Loucy (cell line): Measurements from ENCODE around the gene ABCF1.

ENCODE experiments used
- H2AFZ ChIP-seq: fragments of 200-600 bp; sonication (generic); 2 replicates; pipeline ENCODE4 v1.6.0; 2016; ENCODE audit warnings: antibody characterized with exemption, mild to moderate bottlenecking, low read length, moderate library complexity
- H3F3A ChIP-seq: fragments of 200-600 bp; 2 replicates; pipeline ENCODE4 v1.6.0; 2016; ENCODE audit warnings: antibody characterized with exemption, low read depth, mild to moderate bottlenecking
- H3K27me3 ChIP-seq: fragments of 200-600 bp; sonication (generic); 2 replicates; pipeline ENCODE4 v1.6.1; 2014; ENCODE audit warnings: low read length, mild to moderate bottlenecking; ENCODE audit not compliant: insufficient read depth, poor library complexity, severe bottlenecking
- H3K36me3 ChIP-seq: fragments of 200-600 bp; sonication (generic); 2 replicates; pipeline ENCODE4 v1.6.1; 2016; ENCODE audit warnings: low read length; ENCODE audit not compliant: insufficient read depth
- H3K4me1 ChIP-seq: fragments of 200-600 bp; sonication (generic); 2 replicates; pipeline ENCODE4 v1.5.1; 2014; ENCODE audit warnings: low read length, mild to moderate bottlenecking; ENCODE audit not compliant: insufficient read depth, poor library complexity, severe bottlenecking
- H3K4me2 ChIP-seq: fragments of 200-600 bp; sonication (generic); 2 replicates; pipeline ENCODE4 v1.6.0; 2014; ENCODE audit warnings: antibody characterized with exemption, low read length, low read depth, mild to moderate bottlenecking; ENCODE audit not compliant: poor library complexity, severe bottlenecking
- H3K4me3 ChIP-seq: fragments of 200-600 bp; sonication (generic); 2 replicates; pipeline ENCODE4 v1.5.1; 2014; ENCODE audit warnings: low read length, mild to moderate bottlenecking, mixed read lengths; ENCODE audit not compliant: poor library complexity, severe bottlenecking
- H3K79me2 ChIP-seq: fragments of 200-600 bp; sonication (generic); 2 replicates; pipeline ENCODE4 v1.6.1; 2014; ENCODE audit warnings: low read length; ENCODE audit not compliant: insufficient read depth
- H3K9ac ChIP-seq: fragments of 200-600 bp; sonication (generic); 2 replicates; pipeline ENCODE4 v1.6.0; 2014; ENCODE audit warnings: mild to moderate bottlenecking, low read depth, low read length, moderate library complexity; ENCODE audit not compliant: poor library complexity, severe bottlenecking
- H3K9me2 ChIP-seq: fragments of 200-600 bp; sonication (generic); replicated peaks from 2 replicates; pipeline ENCODE4 v1.6.1; 2016; ENCODE audit warnings: low read depth, low read length, mixed read lengths
- H3K9me3 ChIP-seq: fragments of 200-600 bp; sonication (generic); 2 replicates; pipeline ENCODE4 v1.6.1; 2014; ENCODE audit warnings: mild to moderate bottlenecking, antibody characterized with exemption, low read length, low read depth; ENCODE audit not compliant: insufficient read depth
- H4K20me1 ChIP-seq: fragments of 200-600 bp; sonication (generic); 2 replicates; pipeline ENCODE4 v1.6.0; 2014; ENCODE audit warnings: antibody characterized with exemption, low read length, mild to moderate bottlenecking; ENCODE audit not compliant: insufficient read depth, poor library complexity, severe bottlenecking
- EZH2phosphoT487 ChIP-seq: fragments of 200-600 bp; IDR thresholded peaks from 2 replicates; pipeline ENCODE4 v1.6.1; 2018; ENCODE audit warnings: antibody characterized with exemption, mild to moderate bottlenecking, moderate library complexity, borderline replicate concordance
- TF ChIP-seq, protein P1 (sequence below): fragments of 200-600 bp; sonication (generic); conservative IDR thresholded peaks from 2 replicates; pipeline ENCODE4 v1.5.1; 2014; ENCODE audit warnings: mild to moderate bottlenecking, antibody characterized with exemption, low read length

Gene ABCF1

DNA sequence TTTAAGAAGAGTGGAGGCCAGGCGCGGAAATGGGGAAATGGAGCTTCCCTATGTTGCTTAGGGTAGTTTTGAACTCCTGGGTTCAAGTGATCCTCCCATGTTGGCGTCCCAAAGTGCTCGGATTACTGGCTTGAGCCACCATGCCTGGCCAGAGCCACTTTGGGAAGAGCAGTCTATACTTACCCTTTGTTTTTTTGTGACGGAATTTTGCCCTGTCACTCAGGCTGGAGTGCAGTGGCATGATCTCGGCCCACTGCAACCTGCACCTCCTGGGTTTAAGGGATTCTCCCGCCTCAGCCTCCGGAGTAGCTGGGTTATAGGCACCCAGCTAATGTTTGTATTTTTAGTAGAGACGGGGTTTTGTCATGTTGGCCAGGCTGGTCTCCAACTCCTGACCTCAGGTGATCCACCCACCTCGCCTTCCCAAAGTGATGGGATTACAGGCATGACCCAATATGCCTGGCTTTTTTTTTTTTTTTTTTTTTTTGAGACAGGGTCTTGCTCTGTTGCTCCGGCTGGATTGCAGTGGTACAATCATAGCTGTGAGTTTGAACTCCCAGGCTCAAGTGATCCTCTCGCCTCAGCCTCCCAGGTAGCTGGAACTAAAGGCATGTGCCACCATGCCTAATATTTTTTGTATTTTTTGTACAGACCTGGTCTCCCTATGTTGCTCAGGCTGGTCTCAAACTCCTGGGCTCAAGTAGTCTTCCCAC is 27.8 kb downstream of the ABCF1 start:
- Histone ChIP-seq H3K4me1 (no peaks in the 10 kb centered on the region), H3K9me2 (no peaks in the 10 kb centered on the region), H3F3A (peaks cover 5% of the 10 kb centered on the region; the same call in 1 of the 2 replicates), H2AFZ (no peak overlapping the region), H3K9me3 (no peaks in the 10 kb centered on the region), H3K79me2 (no peaks in the 10 kb centered on the region), H3K36me3 (peaks cover 39% of the 10 kb centered on the region; the same call in 1 of the 2 replicates), H3K27me3 (no peaks in the 10 kb centered on the region), H3K4me3 (no peak overlapping the region), H4K20me1 (peaks cover under 1% of the 10 kb centered on the region), H3K9ac (no peak overlapping the region), H3K4me2 (no peak overlapping the region)
- TF ChIP-seq, protein P1, sequence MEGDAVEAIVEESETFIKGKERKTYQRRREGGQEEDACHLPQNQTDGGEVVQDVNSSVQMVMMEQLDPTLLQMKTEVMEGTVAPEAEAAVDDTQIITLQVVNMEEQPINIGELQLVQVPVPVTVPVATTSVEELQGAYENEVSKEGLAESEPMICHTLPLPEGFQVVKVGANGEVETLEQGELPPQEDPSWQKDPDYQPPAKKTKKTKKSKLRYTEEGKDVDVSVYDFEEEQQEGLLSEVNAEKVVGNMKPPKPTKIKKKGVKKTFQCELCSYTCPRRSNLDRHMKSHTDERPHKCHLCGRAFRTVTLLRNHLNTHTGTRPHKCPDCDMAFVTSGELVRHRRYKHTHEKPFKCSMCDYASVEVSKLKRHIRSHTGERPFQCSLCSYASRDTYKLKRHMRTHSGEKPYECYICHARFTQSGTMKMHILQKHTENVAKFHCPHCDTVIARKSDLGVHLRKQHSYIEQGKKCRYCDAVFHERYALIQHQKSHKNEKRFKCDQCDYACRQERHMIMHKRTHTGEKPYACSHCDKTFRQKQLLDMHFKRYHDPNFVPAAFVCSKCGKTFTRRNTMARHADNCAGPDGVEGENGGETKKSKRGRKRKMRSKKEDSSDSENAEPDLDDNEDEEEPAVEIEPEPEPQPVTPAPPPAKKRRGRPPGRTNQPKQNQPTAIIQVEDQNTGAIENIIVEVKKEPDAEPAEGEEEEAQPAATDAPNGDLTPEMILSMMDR = no peak
- no peak for TF ChIP-seq EZH2phosphoT487

DNA sequence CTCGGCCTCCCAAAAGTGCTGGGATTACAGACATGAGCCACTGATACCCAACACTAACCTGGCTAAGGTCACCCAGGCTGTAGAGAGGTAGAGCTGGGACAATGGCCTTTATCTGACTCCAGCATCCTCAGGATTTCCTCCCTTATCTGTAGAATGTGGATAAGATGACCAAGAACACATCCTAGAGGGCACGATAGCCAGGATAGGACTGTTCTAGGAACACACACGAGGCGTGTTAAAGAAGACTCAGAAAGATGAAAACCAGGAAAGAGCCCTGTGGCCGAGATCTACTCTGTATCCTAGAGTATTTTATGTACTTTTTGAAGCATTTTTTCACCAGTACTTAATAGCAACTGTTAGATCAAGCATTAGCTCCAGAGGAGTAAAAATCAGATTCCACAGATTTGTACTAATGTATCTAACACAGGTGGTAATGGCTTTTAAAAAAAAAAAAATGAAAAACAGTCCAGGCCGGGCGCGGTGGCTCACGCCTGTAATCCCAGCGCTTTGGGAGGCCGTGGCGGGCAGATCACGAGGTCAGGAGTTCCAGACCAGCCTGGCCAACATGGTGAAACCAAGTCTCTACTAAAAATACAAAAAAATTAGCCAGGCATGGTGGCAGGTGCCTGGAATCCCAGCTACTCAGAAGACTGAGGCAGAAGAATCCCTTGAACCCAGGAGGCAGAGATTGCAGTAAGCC is 28.5 kb downstream of the ABCF1 start:
- Histone ChIP-seq H2AFZ (no peak overlapping the region), H4K20me1 (no peaks in the 10 kb centered on the region), H3K9me3 (no peaks in the 10 kb centered on the region), H3K4me2 (no peak overlapping the region), H3K4me3 (no peak overlapping the region), H3K27me3 (no peaks in the 10 kb centered on the region), H3K36me3 (peaks cover 46% of the 10 kb centered on the region; the same call in 1 of the 2 replicates), H3F3A (peaks cover 5% of the 10 kb centered on the region; the same call in 1 of the 2 replicates), H3K9me2 (no peaks in the 10 kb centered on the region), H3K9ac (no peak overlapping the region), H3K79me2 (no peaks in the 10 kb centered on the region), H3K4me1 (no peaks in the 10 kb centered on the region)
- TF ChIP-seq EZH2phosphoT487 = no peak
- TF ChIP-seq, protein P1 = no peak

DNA sequence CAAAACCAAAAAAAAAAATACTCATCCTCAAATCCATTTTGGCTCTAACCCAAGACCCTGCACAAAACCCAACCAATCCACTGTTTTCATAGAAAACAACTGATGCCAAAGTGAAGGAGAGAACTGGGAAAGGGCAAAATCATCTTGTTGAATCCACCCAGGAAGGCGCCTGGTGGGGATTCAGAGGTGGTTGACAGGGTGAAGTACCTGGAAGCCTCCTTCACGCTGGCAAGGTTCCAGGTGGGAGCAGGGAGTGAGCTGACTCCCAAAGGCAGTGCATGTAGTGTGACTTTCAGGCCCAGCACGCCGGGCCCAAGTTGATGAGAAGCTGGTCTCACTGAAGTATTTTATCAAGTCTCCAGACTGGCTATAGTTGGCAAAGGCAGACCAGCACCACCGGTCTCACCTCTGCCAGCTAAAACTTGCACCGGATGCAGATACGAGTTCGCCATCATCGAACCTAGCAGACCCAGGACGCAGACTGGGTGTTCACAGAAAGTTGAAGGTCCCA is 29.3 kb downstream of the ABCF1 start:
- Histone ChIP-seq H2AFZ (no peak overlapping the region), H4K20me1 (no peaks in the 10 kb centered on the region), H3K79me2 (no peaks in the 10 kb centered on the region), H3K9ac (no peak overlapping the region), H3K9me2 (no peaks in the 10 kb centered on the region), H3K27me3 (no peaks in the 10 kb centered on the region), H3K4me3 (no peak overlapping the region), H3K36me3 (peaks cover 52% of the 10 kb centered on the region; the same call in 1 of the 2 replicates), H3K4me2 (no peak overlapping the region), H3K9me3 (no peaks in the 10 kb centered on the region), H3F3A (peaks cover 5% of the 10 kb centered on the region; the same call in 1 of the 2 replicates), H3K4me1 (no peaks in the 10 kb centered on the region)
- TF ChIP-seq, protein P1 = no peak
- TF ChIP-seq EZH2phosphoT487 = no peak
